ENCODE data around the gene HINT3.
"Not testable (repeated sequence)": the region's sequence is repeated elsewhere in the genome, so short reads cannot be mapped to it uniquely, and the experiment has no call there.

HINT3 gene

DNA sequence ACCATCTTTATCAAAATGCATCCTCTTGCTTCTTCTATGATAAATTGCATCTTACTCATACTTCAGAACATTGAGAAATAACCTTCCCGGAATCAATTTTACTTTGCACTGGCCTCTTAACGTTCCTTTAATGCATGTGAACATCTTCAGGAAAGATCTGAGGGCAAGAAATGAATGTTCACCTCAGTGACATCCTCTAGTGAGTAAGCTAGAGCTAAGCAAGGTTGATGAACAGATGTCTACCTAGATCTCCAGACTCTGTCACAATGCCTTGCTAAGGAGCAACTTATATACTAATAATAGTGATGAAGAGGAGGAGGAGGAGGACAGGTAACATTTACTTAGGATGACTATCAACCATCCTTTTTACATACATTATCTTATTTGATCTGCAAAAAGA is 16.8 kb upstream of the HINT3 start:
- DNase-seq (ENCODE audit: low read depth): no peak

- DNase-seq (ENCODE audit: low read depth): no peak
Observed at GRCh38 chr6:125940247-125941041, 16.1 kb upstream of the HINT3 start.

DNA sequence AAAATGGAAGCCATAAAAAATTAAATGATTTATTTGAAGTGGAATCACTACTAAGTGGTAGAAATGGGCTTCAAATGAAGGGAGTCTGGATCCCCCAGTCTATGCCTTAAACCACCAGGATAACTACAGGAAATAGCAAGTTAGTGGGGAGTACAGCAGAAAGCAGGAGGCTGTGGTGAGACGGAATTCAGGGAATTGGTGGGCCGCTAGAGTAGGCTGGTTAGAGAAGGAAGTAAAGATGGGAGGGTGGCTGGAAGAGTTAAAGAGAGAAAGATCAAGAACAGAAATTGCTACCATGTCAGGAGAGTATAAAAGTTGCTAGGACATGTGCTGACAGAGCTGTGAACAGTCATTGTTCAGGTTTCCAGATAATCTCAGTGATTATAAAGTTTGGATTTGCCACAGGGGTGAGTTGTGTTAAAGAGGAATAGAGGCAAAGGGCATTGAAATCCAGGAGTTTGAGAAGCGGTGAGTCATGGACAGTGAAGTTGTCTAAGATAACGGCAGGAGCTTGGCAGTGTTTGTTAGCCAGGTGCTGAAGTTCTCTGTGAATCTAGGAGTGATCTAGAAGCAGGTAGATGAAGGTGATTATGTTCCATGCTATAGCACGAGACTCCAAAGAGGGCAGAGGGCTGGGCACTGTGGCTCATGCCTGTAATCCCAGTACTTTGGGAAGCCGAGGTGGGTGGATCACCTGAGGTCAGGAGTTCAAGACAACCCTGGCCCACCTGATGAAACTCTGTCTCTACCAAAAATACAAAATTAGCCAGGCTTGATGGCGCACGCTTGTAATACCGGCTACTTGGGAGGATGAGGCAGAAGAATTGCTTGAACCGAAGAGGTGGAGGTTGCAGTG is 13.7 kb upstream of the HINT3 start:
- no peak for DNase-seq (ENCODE audit: low read depth)

DNA sequence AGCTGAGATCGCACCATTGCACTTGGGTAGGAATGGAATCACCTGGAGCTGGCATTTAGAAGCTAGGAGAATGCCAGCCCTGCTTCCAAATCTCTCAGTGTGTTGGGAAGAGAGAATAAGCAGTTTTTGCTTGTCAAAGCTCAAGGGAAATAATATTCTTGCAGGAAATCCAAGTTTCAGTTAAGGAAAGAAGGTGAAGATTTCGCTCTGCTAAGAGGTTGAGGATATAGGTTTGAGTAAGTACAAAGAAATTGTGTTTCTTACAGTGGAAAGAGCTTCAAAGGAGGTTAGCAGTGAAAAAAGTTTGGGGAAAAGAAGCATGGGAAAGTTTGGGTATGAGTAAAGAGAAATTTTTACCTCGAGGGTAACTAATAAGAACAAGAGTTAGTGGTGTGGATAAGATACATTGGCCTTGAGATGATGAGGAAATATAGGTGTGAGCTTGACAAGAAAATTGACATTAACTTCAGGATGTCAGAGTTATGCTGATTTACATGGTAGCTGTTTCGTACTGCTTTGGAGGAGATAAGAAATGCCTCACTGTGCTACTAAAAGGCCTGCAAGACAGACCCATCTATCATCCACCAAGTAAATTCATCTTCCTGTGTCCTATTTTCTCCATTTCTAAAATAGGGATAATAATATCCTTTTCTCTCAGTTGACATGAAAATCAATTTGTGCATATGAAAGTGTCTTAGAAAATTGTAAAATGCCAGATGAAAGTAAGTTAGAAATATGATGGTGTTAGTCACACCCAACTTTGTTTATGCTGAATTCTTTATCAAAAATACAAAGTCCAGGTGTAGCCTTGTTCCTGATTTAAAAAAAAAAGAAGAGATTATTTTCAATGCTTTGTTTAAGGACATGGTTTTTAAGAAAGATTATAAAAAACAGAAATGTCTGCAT is 12.8 kb upstream of the HINT3 start:
- no peak for DNase-seq (ENCODE audit: low read depth)

DNA sequence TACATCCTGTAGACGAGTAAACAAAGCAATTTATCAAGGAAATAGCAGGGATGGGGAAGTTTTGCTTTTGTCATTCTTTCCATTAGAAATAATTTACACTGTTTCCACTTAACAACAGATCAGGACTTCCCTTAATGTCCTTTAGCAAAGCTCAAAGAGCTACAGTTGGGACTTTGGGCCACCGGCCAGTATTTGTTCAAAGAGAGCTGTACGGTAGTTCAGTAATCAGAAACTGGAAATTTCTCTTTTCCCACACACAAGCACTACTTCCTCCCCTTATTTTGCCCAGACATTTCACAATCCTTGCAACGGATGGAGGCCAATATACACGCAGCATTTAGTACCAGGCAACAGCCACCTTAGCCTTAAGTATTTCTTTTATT is 12.1 kb upstream of the HINT3 start:
- no peak for DNase-seq (ENCODE audit: low read depth)

DNA sequence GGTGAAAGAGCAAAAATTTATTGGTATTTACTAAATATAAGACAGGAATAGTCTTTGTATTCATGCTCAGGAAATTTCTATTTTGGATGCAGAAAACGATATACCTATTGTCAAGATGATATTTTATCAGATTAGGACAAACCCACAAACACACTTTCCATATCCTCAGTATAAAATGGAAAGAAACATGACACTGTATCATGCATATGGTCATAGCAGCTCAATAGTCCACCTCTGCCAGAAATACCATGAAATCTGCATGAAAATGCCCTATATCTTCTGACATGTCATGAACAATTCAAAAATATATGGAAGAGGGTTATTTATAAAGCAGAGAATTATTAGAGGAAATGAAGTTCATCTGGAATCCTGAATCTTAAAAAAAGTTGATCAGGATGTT is 11.7 kb upstream of the HINT3 start:
- no peak for DNase-seq (ENCODE audit: low read depth)

- no peak for DNase-seq (ENCODE audit: low read depth)
Observed at GRCh38 chr6:125945378-125946141, 11.0 kb upstream of the HINT3 start.

DNA sequence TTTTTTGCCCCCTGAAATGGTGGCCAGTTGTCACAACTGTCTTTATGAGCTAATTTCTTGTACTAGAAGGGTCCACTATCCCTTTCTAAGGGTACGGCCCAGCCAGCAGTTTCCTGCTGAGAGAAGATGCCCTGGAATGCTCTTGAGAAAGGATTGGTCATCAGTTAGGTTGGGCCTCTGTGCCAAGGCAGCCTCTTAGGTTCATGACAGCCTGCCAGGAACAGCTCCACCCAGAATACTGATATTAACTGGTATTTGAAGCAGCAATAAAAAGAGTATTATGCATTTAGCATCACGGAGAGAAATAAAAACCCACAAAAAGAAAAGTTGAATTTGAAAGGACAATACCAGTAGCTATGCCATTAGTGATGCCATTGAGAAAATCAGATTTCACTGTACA is 9.0 kb upstream of the HINT3 start:
- DNase-seq (ENCODE audit: low read depth): no peak

GRCh38 chr6:125948455-125948854 is 8.1 kb upstream of the HINT3 start:
- no peak for DNase-seq (ENCODE audit: low read depth)

- no peak for DNase-seq (ENCODE audit: low read depth)
Observed at GRCh38 chr6:125949069-125949468, 7.5 kb upstream of the HINT3 start.

DNA sequence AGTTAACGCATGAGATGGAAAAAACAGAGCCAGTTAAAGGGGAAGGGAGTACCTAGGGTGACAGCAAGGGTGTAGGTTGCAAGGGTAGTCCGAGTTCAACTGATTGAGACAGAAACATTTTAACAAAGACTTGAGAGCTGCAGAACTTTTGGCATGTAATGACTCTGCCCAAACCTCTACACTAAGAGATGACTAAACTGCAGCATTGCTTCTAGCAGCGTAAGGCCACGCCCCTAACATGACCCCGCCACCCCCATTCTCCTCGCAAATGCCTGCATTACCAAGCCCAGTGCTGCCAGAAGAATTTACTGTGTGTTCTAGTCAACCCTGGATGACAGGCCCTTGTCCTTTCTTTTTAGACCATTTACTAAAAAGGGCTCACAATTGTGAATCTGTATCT is 6.3 kb upstream of the HINT3 start:
- no peak for DNase-seq (ENCODE audit: low read depth)

- DNase-seq (ENCODE audit: low read depth): not testable (repeated sequence)
Observed at GRCh38 chr6:125950716-125951115, 5.9 kb upstream of the HINT3 start.

- DNase-seq (ENCODE audit: low read depth): no peak
Observed at GRCh38 chr6:125951323-125951722, 5.2 kb upstream of the HINT3 start.

- no peak for DNase-seq (ENCODE audit: low read depth)
Observed at GRCh38 chr6:125952764-125953501, 3.6 kb upstream of the HINT3 start.

DNA sequence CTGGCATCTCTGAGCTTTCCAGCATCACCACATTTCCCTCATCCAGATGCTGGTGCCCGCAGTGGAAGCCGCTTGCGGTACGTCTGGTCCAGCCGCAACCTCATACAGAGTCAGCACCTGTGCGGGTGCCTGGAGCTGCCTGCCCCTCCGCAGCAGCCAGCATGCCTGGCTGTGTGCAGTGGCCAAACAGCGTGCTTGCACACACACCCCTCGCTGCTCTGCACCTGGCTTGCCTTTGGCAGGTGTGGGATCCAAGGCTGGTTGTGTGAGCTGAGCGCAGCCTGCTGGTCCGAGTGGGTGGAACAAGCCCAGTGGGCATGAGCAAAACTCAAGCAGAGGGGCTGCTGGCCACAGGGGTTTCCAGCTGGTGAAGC is 3.1 kb upstream of the HINT3 start:
- no peak for DNase-seq (ENCODE audit: low read depth)

- no peak for DNase-seq (ENCODE audit: low read depth)
Observed at GRCh38 chr6:125954735-125955339, 1.7 kb upstream of the HINT3 start.

- DNase-seq (ENCODE audit: low read depth): no peak
Observed at GRCh38 chr6:125955973-125956372, 597 bp upstream of the HINT3 start.

DNA sequence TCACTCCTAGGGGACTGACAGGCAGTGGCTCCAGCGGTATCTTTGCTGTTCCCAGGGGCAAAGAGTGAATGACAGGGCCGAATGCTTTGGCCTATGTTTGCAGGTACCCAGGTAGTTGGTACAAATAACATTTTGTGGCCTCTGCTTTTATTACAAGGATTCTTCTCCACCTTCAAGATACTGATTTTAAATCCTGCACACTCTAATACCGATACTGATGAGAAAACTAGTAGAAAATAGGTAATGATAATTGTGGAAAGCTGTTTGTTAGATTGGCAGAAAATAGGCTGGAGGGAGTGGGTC is 772 bp downstream of the HINT3 start:
- DNase-seq (ENCODE audit: low read depth): no peak

- no peak for DNase-seq (ENCODE audit: low read depth)
Observed at GRCh38 chr6:125957845-125958244, 1.3 kb downstream of the HINT3 start.

DNA sequence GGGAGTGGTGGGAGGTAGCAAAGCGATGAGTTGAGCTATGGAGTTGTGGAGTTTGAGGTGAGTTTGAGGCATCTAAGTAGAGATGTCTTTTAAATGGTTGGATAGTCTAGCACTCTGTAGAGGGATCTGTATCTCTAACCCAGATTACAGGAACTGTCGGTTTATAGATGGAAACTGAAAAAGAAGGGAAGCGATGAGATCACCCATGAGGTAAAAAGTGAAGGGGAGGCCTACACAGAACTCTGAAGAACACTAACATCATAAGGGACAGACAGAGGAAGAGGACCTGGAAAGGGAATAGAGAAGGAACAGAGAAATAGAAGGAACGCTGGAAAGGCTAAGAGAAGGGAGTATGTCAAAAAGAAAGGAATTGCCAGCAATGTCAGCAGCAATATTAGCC is 2.5 kb downstream of the HINT3 start:
- DNase-seq (ENCODE audit: low read depth): no peak

GRCh38 chr6:125961117-125961516 is 4.5 kb downstream of the HINT3 start:
- DNase-seq (ENCODE audit: low read depth): no peak

All from HS-5 (cell line).